Astrocyte of the spinal cord (primary cell): ENCODE measurements around the gene GDPD5.

ENCODE experiments used
- DNase-seq: peaks from one replicate; pipeline ENCODE4 v3.0.0; 2011; ENCODE audit warnings: low read depth, low spot score
- H3K4me3 ChIP-seq: 2 replicates; pipeline ENCODE4 v1.5.1; 2011; ENCODE audit warnings: low read depth, mild to moderate bottlenecking, low read length, moderate library complexity
- CTCF ChIP-seq: IDR thresholded peaks from 2 replicates; pipeline ENCODE4 v1.5.1; 2012; ENCODE audit warnings: low read depth, mild to moderate bottlenecking, low read length, inconsistent platforms
- in situ Hi-C: cut with HindIII; loops from 2 replicates; pipeline ENCODE4 v1.10.0; 2017; ENCODE audit warnings: low sequenced_read_pairs

Gene GDPD5

GRCh38 chr11:75493626-75494025 lies 32.1 kb downstream of the GDPD5 start:
- DNase-seq = no peak
- no peak overlapping the region for H3K4me3 ChIP-seq
- TF ChIP-seq CTCF = no peak
- in situ Hi-C loops = no loop called here

- in situ Hi-C loops = no loop called here
- H3K4me3 ChIP-seq = no peak overlapping the region
- TF ChIP-seq CTCF = no peak
- DNase-seq = no peak
Measured at GRCh38 chr11:75492181-75492820, 33.4 kb downstream of the GDPD5 start.

GRCh38 chr11:75491465-75491864 lies 34.3 kb downstream of the GDPD5 start:
- no peak for DNase-seq
- H3K4me3 ChIP-seq = no peak overlapping the region
- in situ Hi-C loops = no loop called here
- TF ChIP-seq CTCF = no peak

DNA sequence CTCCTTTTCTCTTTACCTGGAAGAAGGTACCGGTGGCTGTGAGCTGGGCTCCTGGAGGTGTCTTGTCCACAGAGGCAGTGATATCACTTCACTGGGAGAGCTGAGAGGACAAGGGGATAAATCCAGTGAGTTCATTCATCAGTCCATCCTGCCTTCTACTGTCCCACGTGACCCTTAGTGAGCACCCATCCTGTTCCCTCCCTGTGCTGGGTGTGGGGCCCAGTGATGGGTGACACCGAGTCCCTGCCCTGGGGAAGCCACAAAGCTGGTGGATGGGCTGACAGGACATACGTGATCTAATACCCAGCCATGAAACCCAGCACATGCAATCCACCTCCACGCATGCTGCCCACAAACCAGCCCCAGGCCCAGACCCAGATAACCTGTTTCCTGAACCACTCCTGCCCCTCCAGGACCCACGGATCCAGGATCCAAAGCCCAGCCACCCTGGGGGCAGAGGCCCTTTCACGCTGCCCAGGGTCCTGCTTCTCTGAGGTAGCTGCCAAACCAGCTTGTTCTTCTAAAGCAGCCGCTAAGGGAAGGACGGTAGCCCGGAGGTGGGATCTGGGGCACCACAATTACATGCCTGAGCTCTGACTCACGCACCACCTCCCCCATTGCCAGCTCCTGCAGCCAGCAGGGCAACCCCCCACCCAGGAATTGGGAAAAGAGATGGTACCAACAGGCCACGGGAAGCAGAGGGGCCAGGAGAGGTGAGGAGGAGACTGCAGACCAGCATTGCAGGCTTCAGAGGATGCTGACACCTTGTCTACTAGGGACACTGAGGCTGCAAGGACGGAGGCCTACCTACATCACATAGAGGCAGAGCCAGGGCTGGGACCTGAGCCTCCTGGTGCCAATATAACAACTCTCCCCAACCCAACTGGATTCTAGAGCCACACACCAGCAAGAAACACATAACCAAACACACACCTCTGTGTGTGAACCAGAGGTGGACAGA lies 35.2 kb downstream of the GDPD5 start:
- peak; percentile 30 for DNase-seq
- in situ Hi-C loops = no loop called here
- no peak for TF ChIP-seq CTCF
- no peak overlapping the region for H3K4me3 ChIP-seq

GRCh38 chr11:75487365-75487764 lies 38.4 kb downstream of the GDPD5 start:
- no peak for TF ChIP-seq CTCF
- DNase-seq = no peak
- in situ Hi-C loops = no loop called here
- no peak overlapping the region for H3K4me3 ChIP-seq

DNA sequence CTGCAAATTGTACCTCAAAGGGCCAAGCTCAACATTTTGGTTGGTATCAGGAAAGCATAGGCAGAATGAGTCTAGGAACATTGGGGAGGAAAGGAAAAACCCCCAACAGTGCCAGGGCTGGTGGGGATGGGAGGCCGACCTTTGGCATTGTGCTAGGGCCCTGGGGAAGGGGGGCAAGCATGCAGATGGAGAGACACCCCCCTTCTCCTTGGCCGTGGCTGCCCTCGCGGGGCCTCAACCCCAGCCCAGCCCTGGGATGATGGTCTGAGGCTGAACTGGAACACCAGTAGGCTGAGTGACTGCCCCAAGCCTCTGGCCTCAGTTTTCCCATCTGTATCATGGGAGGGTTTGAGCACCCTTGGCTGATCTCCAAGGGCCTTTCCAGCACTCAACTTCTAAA lies 40.0 kb downstream of the GDPD5 start:
- H3K4me3 ChIP-seq = no peak overlapping the region
- no peak for DNase-seq
- in situ Hi-C loops = no loop called here
- no peak for TF ChIP-seq CTCF
